ENCODE data around the gene TSPOAP1. TPM values are rescaled to one million over a fixed set of nuclear protein-coding genes. Genes with fewer than 3 reads are reported as not detected.

The TSPOAP1 gene
- total and polyA plus RNA-seq, 10 of the 15 experiments (the other 5 are each of a cell fraction or from before 2014, with no cell fraction given) = 0.58 to 16.4 (median 4.2) TPM; not detected in 1

DNA sequence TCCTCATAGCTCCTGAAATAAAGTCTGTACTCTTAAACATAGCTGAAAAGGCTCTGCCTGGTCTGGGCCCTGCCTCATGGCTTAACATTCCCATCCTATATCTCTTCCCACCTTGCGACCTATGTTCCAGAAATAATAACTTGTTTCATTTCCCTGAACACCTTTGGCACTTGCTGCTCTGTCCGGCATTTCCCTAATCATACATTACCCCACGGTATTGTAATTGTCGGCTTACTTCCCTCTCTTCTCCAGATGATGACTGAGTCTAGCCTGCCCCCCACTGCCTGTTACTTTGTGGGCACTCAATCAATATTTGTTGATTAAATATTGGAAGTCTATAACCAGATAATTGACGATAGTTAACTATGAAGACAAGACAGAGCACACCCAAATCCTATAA lies 46.7 kb upstream of the TSPOAP1 start:
- ChIA-PET SMC1A (ENCODE audit: uncharacterized antibody, unreplicated experiment) (interaction anchor here (1.4 to 1.6 kb wide), 2 partner anchors 40 to 51 kb away, joined by 3 read pairs; no protein-coding TSS in a partner anchor), RAD21 (ENCODE audit: unreplicated experiment) (no interaction called here), CTCF (interaction anchor here (0.7 to 1.0 kb wide), 2 partner anchors 25 to 58 kb away, joined by 3 read pairs; no protein-coding TSS in a partner anchor), POLR2A (interaction anchor here (0.6 kb wide), 1 partner anchor 44 kb away, joined by 5 read pairs; no protein-coding TSS in a partner anchor)
- DNase-seq (ENCODE audit: low read depth, low spot score) = no peak
- Histone ChIP-seq H3K4me1 (ENCODE audit: control insufficient read depth, insufficient read depth, low read length) (no peaks in the 10 kb centered on the region), H3K27ac (ENCODE audit: control insufficient read depth, insufficient read depth) (no peak overlapping the region), H3K4me3 (no peak overlapping the region), H3K9ac (ENCODE audit: control insufficient read depth, insufficient read depth, low read length) (no peak overlapping the region), H4K20me1 (ENCODE audit: control insufficient read depth, insufficient read depth) (no peaks in the 10 kb centered on the region), H3K36me3 (ENCODE audit: control insufficient read depth in 2 of 2, insufficient read depth in 2 of 2, low read length in 1 of 2) (peaks cover 0 to 4% of the 10 kb centered on the region in 2 experiments; a peak in 2 of 4 replicates), H2AFZ (ENCODE audit: control insufficient read depth, low read depth, low read length) (no peak overlapping the region), H3K9me3 (replicated peaks; ENCODE audit: control insufficient read depth, insufficient read depth, low read length) (no peaks in the 10 kb centered on the region), H3K27me3 (replicated peaks in 1 of 2; ENCODE audit: control insufficient read depth in 2 of 2, insufficient read depth in 2 of 2, low read length in 1 of 2) (no peaks in the 10 kb centered on the region), H3K79me2 (ENCODE audit: control insufficient read depth, insufficient read depth, low read length) (no peaks in the 10 kb centered on the region), H3K4me2 (ENCODE audit: control insufficient read depth, insufficient read depth) (no peak overlapping the region)
- intact Hi-C loops (cut with micrococcal nuclease; ENCODE audit: unreplicated experiment) (no loop called here), in situ Hi-C loops (cut with MboI) (no loop called here)
- ATAC-seq = no peak
- 63% methylated on average over 5 of the region's 5 CpGs for WGBS (ENCODE audit: insufficient coverage, insufficient replicate concordance, low lambda C conversion rate, missing lambda C conversion rate)
- no TSS peak for BruUV-seq (replicated peaks)
- TF ChIP-seq TARDBP (IDR thresholded peaks at IDR 0.05; ENCODE audit: borderline replicate concordance) (no peak), RAD21 (IDR thresholded peaks at IDR 0.05; ENCODE audit: insufficient read depth, low read depth, low read length) (peak; percentile 41; the same call in 1 of the 2 replicates)
- no peak for FAIRE-seq

DNA sequence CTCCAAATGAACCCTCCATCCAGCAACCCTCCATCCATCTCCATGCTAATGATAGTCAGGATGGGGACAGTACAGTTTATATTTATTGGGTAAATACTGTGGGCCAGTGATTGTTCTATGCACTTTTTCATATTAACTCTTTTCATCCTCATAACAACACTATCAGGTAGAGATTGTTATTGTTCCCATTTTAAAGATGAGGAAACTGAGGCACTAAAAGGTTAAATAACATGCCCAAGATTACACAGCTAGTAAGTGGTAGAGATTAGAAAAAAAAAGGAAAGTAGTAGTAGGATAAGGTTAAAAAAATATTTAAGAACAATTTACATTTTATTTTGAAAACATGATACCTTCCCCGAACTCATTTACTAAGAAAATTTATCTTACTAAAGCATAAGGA lies 45.3 kb upstream of the TSPOAP1 start:
- no peaks in the 10 kb centered on the region for H3K9me3 ChIP-seq (replicated peaks; ENCODE audit: control insufficient read depth, insufficient read depth, low read length)
- ChIA-PET POLR2A (interaction anchor here (0.6 to 1.1 kb wide), 2 partner anchors 44 to 65 kb away, joined by 3 read pairs; partner anchors contain the start of gene RNF43), CTCF (interaction anchor here (0.7 to 1.6 kb wide), 3 partner anchors 15 to 937 kb away, joined by 3 to 4 read pairs (median 3); no protein-coding TSS in a partner anchor), RAD21 (ENCODE audit: unreplicated experiment) (interaction anchor here (1.2 kb wide), 1 partner anchor 40 kb away, joined by 3 read pairs; no protein-coding TSS in a partner anchor), SMC1A (ENCODE audit: uncharacterized antibody, unreplicated experiment) (interaction anchor here (1.4 to 4.8 kb wide), 3 partner anchors 9 to 53 kb away, joined by 3 to 22 read pairs (median 3); no protein-coding TSS in a partner anchor)
- H3K4me2 ChIP-seq (ENCODE audit: control insufficient read depth, insufficient read depth) = no peak overlapping the region
- no peak for FAIRE-seq
- no peak for ATAC-seq
- H3K9ac ChIP-seq (ENCODE audit: control insufficient read depth, insufficient read depth, low read length) = no peak overlapping the region
- peaks cover 0 to 9% of the 10 kb centered on the region in 2 experiments; a peak in 2 of 4 replicates for H3K36me3 ChIP-seq (ENCODE audit: control insufficient read depth in 2 of 2, insufficient read depth in 2 of 2, low read length in 1 of 2)
- DNase-seq (ENCODE audit: low read depth, low spot score) = no peak
- H3K4me1 ChIP-seq (ENCODE audit: control insufficient read depth, insufficient read depth, low read length) = no peaks in the 10 kb centered on the region
- no peaks in the 10 kb centered on the region for H3K27me3 ChIP-seq (replicated peaks in 1 of 2; ENCODE audit: control insufficient read depth in 2 of 2, insufficient read depth in 2 of 2, low read length in 1 of 2)
- BruUV-seq (replicated peaks) = no TSS peak
- no peaks in the 10 kb centered on the region for H3K79me2 ChIP-seq (ENCODE audit: control insufficient read depth, insufficient read depth, low read length)
- H2AFZ ChIP-seq (ENCODE audit: control insufficient read depth, low read depth, low read length) = no peak overlapping the region
- H3K4me3 ChIP-seq = no peak overlapping the region
- in situ Hi-C loops (cut with MboI) = no loop called here
- WGBS (ENCODE audit: insufficient coverage, insufficient replicate concordance, low lambda C conversion rate, missing lambda C conversion rate) = 30% methylated on average over 1 of the region's 1 CpG
- no peaks in the 10 kb centered on the region for H4K20me1 ChIP-seq (ENCODE audit: control insufficient read depth, insufficient read depth)
- intact Hi-C loops (cut with micrococcal nuclease; ENCODE audit: unreplicated experiment) = no loop called here
- H3K27ac ChIP-seq (ENCODE audit: control insufficient read depth, insufficient read depth) = no peak overlapping the region
- TF ChIP-seq CEBPB (IDR thresholded peaks at IDR 0.05; ENCODE audit: borderline replicate concordance in 1 of 2, low read depth in 2 of 2, low read length in 2 of 2) (no peak), ZZZ3 (IDR thresholded peaks at IDR 0.05; ENCODE audit: control insufficient read depth, insufficient read length, low read depth) (no peak), MEF2A (IDR thresholded peaks at IDR 0.05; ENCODE audit: insufficient read depth, low read depth, low read length) (no peak), RELA (IDR thresholded peaks at IDR 0.05; ENCODE audit: borderline replicate concordance, partially characterized antibody) (no peak), FOXM1 (IDR thresholded peaks at IDR 0.05; ENCODE audit: low read depth, low read length) (no peak), PAX5 (IDR thresholded peaks at IDR 0.05; ENCODE audit: borderline replicate concordance, low read depth, low read length) (no peak), MYB (IDR thresholded peaks at IDR 0.05; ENCODE audit: borderline replicate concordance, low read depth, low read length) (no peak), STAT1 (conservative IDR thresholded peaks at IDR 0.05) (no peak)
- TF ChIP-seq, protein P1, sequence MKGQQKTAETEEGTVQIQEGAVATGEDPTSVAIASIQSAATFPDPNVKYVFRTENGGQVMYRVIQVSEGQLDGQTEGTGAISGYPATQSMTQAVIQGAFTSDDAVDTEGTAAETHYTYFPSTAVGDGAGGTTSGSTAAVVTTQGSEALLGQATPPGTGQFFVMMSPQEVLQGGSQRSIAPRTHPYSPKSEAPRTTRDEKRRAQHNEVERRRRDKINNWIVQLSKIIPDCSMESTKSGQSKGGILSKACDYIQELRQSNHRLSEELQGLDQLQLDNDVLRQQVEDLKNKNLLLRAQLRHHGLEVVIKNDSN (IDR thresholded peaks at IDR 0.05; ENCODE audit: borderline replicate concordance, extremely low read length, insufficient read depth, low read depth, low read length) = no peak
- TF ChIP-seq, protein P2, sequence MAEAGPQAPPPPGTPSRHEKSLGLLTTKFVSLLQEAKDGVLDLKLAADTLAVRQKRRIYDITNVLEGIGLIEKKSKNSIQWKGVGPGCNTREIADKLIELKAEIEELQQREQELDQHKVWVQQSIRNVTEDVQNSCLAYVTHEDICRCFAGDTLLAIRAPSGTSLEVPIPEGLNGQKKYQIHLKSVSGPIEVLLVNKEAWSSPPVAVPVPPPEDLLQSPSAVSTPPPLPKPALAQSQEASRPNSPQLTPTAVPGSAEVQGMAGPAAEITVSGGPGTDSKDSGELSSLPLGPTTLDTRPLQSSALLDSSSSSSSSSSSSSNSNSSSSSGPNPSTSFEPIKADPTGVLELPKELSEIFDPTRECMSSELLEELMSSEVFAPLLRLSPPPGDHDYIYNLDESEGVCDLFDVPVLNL (IDR thresholded peaks at IDR 0.05; ENCODE audit: low read depth, low read length) = no peak

Data from GM12878 (cell line).